ENCODE data around the gene P4HB.

The P4HB gene

GRCh38 chr17:81808778-81809555 lies 51.4 kb downstream of the P4HB start:
- DNase-seq, result no peak

- no peak for DNase-seq
Observed at GRCh38 chr17:81807839-81808238, 52.5 kb downstream of the P4HB start.

- no peak for DNase-seq
Observed at GRCh38 chr17:81807210-81807719, 53.1 kb downstream of the P4HB start.

- no peak for DNase-seq
Observed at GRCh38 chr17:81806461-81807209, 53.7 kb downstream of the P4HB start.

GRCh38 chr17:81805707-81806460 lies 54.5 kb downstream of the P4HB start:
- no peak for DNase-seq

GRCh38 chr17:81804559-81805399 lies 55.6 kb downstream of the P4HB start:
- DNase-seq, result no peak

- DNase-seq, result no peak
Observed at GRCh38 chr17:81803728-81804558, 56.4 kb downstream of the P4HB start, which contains the start of gene GCGR. GCGR (plus strand) TSS chr17:81804150; CDS start chr17:81809019, 4,869 bp downstream.

GRCh38 chr17:81802856-81803643 lies 57.3 kb downstream of the P4HB start:
- DNase-seq, result no peak

- no peak for DNase-seq
Observed at GRCh38 chr17:81802048-81802758, 58.1 kb downstream of the P4HB start.

- no peak for DNase-seq
Observed at GRCh38 chr17:81801327-81801726, 59.0 kb downstream of the P4HB start.

- no peak for DNase-seq
Observed at GRCh38 chr17:81794509-81794908, 65.8 kb downstream of the P4HB start.

- DNase-seq, result no peak
Observed at GRCh38 chr17:81794074-81794476, 66.3 kb downstream of the P4HB start.
